Melanocyte of skin (primary cell): ENCODE measurements around the gene FLRT1. TPM values are rescaled to one million over a fixed set of nuclear protein-coding genes. Genes with fewer than 3 reads are reported as not detected.

Experiments
- total RNA-seq, 2 donors: library from RNA; depleted of rRNA; stranded (reverse); fragments of >200 nt; gene quantifications; 2 replicates each; pipeline ENCODE4 v1.2.3, GENCODE V29; 2012

Gene FLRT1, protein sequence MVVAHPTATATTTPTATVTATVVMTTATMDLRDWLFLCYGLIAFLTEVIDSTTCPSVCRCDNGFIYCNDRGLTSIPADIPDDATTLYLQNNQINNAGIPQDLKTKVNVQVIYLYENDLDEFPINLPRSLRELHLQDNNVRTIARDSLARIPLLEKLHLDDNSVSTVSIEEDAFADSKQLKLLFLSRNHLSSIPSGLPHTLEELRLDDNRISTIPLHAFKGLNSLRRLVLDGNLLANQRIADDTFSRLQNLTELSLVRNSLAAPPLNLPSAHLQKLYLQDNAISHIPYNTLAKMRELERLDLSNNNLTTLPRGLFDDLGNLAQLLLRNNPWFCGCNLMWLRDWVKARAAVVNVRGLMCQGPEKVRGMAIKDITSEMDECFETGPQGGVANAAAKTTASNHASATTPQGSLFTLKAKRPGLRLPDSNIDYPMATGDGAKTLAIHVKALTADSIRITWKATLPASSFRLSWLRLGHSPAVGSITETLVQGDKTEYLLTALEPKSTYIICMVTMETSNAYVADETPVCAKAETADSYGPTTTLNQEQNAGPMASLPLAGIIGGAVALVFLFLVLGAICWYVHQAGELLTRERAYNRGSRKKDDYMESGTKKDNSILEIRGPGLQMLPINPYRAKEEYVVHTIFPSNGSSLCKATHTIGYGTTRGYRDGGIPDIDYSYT
- total RNA-seq = not detected

DNA sequence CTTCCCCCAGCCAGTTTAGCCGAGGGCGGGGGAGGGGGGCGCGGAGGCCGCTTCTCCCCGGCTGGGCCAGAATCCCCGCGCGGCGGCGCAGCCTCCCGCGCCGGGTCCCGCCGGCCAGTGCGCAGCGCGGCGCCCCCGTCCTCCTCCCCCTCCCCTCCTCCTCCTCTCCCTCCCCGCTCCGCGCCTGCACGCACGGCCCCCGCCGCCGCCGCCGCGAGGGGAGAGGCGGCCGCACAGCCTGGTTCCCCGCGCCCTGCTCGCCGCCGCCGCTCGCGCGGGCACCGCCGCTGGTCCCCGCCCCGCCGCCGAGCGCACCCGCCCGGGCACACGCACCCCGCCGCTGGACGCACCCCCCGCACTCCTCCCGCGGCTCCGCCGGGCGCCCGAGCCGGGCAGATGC lies at the start of gene FLRT1:
FLRT1 (plus strand) TSS at position 356 of the 400 bp plus-strand sequence. CDS start 80,337 bp downstream, outside the sequence.

GRCh38 chr11:63986156-63986931 lies 49.4 kb upstream of the FLRT1 start, which contains the start of gene OTUB1:
OTUB1 (plus strand) TSS chr11:63986438; CDS start chr11:63986457, 19 bp downstream.

Other genes with a start within 250 kb of the FLRT1 start
- gene SPINDOC, start 222.5 kb upstream of the FLRT1 start, total RNA-seq = 10 to 100 TPM; 23.1 to 38.6 TPM
- 10 to 100 TPM; 15.8 to 19.3 TPM for gene MARK2, start 196.8 kb upstream of the FLRT1 start, total RNA-seq
- under 1 TPM in 1 of 2 donors, not detected in 1; under 0.01 TPM for gene RCOR2, start 118.8 kb upstream of the FLRT1 start, total RNA-seq
- gene NAA40, start 96.9 kb upstream of the FLRT1 start, total RNA-seq = 10 to 100 TPM in 1 of 2 donors, 1 to 10 TPM in 1; 6.2 to 12.0 TPM
- gene COX8A, start 61.3 kb upstream of the FLRT1 start, total RNA-seq = 100 to 1,000 TPM; 365 to 406 TPM
- gene OTUB1, start 49.5 kb upstream of the FLRT1 start, total RNA-seq = 10 to 100 TPM; 58.2 to 74.3 TPM
- gene MACROD1, start 130.2 kb downstream of the FLRT1 start, total RNA-seq = 10 to 100 TPM; 20.0 to 23.3 TPM
- 100 to 1,000 TPM; 176 to 357 TPM for gene STIP1, start 150.2 kb downstream of the FLRT1 start, total RNA-seq
- 10 to 100 TPM; 31.6 to 41.3 TPM for gene FERMT3, start 170.8 kb downstream of the FLRT1 start, total RNA-seq
- gene TRPT1, start 190.3 kb downstream of the FLRT1 start, total RNA-seq = 10 to 100 TPM; 21.0 to 33.0 TPM
- 10 to 100 TPM; 64.0 to 75.3 TPM for gene NUDT22, start 190.3 kb downstream of the FLRT1 start, total RNA-seq
- gene DNAJC4, start 194.6 kb downstream of the FLRT1 start, total RNA-seq = 10 to 100 TPM in 1 of 2 donors, 1 to 10 TPM in 1; 4.3 to 11.4 TPM
- gene VEGFB, start 198.7 kb downstream of the FLRT1 start, total RNA-seq = 10 to 100 TPM; 42.6 to 57.1 TPM
- 10 to 100 TPM; 28.2 to 57.3 TPM for gene FKBP2, start 205.2 kb downstream of the FLRT1 start, total RNA-seq
- gene PPP1R14B, start 211.0 kb downstream of the FLRT1 start, total RNA-seq = 100 to 1,000 TPM in 1 of 2 donors, 10 to 100 TPM in 1; 66.8 to 144 TPM
- 10 to 100 TPM; 20.0 to 28.0 TPM for gene PLCB3, start 215.6 kb downstream of the FLRT1 start, total RNA-seq
- 10 to 100 TPM; 60.6 to 69.5 TPM for gene BAD, start 248.7 kb downstream of the FLRT1 start, total RNA-seq
- 10 to 100 TPM; 16.0 to 21.7 TPM for gene GPR137, start 249.9 kb downstream of the FLRT1 start, total RNA-seq